NCI-H1105 treated with DMSO at 0.1 percent for 48 hours (cell line): Measurements from ENCODE around the gene SYT17.
A peak's percentile ranks its signal among the peaks of the same experiment; 100 is the strongest.
"Not testable (repeated sequence)": the region's sequence is repeated elsewhere in the genome, so short reads cannot be mapped to it uniquely, and the experiment has no call there.

Experiments used
- DNase-seq: peaks from one replicate; lab custom pipeline; 2025; lab: John Stamatoyannopoulos, UW

SYT17 gene

GRCh38 chr16:19173649-19174383 is 5.8 kb downstream of the SYT17 start:
- DNase-seq = no peak

- DNase-seq = no peak
These were observed 6.4 kb downstream of the SYT17 start for GRCh38 chr16:19174478-19174877.

DNA sequence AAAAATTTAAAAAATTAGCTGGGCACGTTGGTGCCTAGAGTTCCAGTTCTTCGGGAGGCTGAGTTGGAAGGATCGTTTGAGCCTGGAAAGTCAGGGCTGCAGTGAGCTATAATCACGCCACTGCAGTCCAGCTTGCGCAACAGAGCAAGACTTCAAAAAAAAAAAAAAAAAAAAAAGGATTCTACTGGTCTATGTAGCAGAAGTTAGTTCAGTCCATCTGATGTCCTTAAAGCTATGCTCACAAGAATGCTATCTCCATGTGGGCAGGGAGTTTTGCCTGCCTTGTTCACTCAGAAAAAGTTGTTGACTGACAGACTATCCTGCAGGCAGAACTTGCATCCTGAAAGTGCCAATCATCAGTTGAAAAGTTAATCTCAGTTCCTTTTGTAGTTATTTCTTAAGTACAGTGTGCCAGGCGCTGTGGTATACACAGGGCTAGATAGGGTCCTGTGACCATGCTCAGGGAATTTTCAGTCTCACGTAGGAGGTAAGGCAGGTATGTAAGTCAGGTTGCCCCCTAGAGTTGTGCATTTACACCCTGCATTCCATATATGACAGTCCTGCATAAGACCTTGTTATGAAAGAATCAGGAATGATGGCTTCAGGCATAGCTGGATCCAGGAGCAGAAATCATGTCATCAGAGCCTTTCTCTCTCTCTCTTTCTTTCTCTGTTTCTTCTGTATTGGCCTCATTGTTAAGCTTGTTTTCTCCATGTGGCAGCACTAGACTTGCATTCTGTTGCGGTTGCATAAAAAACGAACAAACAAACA is 7.6 kb downstream of the SYT17 start:
- no peak for DNase-seq

GRCh38 chr16:19177111-19177739 is 9.2 kb downstream of the SYT17 start:
- DNase-seq = no peak

GRCh38 chr16:19179546-19180490 is 11.8 kb downstream of the SYT17 start:
- DNase-seq = no peak

- no peak for DNase-seq
These were observed 12.7 kb downstream of the SYT17 start for GRCh38 chr16:19180741-19181140.

- no peak for DNase-seq
These were observed 14.4 kb downstream of the SYT17 start for GRCh38 chr16:19182481-19182880.

DNA sequence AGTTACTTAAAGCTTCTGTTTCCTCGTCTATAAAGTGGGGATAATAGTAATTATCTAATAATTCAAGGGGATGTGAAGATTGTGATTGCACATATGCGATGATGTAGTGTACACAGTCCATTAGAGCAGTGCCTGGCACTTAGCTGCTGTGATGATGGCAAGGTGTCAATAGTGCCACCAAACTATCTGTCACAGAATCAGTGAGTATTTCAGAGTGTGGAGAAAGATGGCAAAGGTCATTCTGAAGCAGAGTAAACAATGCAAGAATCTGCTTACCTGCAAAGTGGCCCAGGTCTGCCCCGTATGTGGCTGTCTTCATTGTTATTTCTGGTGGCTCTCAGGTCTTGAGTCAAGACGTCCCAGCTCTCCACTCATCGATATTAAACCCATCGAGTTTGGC is 15.1 kb downstream of the SYT17 start:
- no peak for DNase-seq

DNA sequence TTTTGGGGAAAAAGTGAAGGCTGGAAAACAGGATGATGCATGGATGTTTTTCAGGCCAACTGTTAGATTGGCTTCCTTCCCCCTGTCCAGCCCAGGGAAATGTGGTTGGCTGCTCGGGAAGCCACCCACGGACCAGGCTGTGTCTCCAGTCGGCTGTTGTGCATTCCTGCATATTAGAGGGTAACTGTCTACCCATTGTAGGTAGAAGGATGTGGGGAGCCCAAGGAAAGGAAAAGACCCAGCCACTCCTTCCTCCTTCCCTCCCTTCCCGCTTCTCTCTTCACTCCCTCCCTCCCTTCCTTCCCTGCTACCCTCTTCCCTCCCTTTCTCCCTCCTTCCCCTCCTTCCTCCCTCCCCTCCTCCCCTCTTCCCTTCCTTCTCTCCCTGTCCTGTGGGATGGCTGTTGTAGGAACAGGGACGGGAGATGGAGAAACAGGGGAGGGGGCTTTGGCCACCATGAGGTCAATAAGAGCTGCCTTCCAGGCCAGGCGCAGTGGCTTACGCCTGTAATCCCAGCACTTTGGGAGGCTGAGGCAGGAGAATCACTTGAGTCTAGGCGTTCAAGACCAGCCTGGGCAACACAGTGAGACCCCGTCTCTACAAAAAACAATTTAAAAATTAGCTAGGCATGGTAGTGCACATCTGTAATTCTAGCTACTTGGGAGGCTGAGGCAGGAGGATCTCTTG is 16.9 kb downstream of the SYT17 start:
- no peak for DNase-seq

DNA sequence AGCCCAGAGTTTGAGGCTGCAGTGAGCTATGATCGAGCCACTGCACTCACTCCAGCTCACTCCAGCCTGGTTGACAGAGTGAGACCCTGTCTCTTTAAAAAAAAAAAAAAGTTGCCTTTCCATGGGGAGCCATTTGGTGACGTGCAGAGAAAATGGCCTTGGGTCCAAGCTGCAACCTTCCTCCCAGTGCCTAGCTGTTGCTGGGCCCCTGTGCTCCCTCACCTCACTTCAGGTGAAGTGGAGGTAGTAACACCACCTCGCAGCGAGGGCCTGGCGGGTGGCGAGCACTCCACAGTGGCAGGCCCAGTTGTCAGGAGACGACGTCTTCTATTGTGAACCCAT is 17.4 kb downstream of the SYT17 start:
- DNase-seq = peak; percentile 45

GRCh38 chr16:19186408-19186807 is 18.4 kb downstream of the SYT17 start:
- DNase-seq = no peak

DNA sequence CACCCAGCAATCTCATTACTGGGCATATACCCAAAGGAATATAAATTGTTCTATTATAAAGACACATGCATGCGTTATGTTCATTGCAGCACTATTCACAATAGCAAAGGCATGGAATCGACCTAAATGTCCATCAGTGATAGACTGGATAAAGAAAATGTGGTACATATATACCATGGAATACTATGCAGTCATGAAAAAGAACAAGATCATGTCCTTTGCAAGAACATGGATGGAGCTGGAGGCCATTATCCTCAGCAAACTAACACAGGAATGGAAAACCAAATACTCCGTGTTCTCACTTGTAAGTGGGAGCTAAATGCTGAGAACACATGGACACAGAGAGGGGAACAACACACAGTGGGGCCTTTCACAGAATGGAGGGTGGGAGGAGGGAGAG is 19.9 kb downstream of the SYT17 start:
- DNase-seq = not testable (repeated sequence)

DNA sequence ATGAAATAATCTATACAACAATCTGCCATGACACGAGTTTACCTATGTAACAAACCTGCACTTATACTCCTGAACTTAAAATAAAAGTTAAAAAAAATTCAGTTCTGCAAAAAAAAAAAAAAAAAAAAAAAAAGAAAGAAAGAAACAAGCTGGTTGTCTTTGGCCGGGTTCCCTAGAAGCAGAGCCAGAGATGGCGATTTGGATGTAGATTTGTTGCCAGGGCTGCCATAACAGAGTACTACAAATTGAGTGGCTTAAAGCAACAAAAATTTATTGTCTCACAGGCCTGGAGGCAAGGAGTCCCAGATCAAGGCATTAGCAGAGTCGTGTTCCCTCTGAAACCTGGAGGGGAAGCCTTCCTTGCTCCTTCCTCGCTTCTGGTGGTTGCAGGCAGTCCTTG is 20.4 kb downstream of the SYT17 start:
- no peak for DNase-seq

DNA sequence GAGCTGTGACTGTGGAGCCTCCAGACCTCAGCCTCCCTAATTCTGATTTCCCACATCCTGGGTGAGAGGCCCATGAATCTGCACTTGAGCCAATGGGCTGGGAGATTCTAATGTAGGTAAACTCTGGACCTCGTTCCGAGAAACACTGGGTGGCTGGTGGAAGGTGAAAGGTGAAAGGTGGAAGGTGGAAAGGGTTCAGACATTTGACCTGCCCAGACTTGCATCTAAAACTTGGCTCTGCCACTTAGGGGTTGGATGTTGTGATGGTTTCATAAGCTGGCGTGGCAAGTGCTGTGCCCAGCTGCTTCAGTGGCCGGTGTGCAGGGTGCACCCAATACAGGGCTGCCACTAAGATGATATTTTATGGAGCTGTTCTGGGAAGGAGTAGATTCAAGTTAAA is 24.8 kb downstream of the SYT17 start:
- no peak for DNase-seq

DNA sequence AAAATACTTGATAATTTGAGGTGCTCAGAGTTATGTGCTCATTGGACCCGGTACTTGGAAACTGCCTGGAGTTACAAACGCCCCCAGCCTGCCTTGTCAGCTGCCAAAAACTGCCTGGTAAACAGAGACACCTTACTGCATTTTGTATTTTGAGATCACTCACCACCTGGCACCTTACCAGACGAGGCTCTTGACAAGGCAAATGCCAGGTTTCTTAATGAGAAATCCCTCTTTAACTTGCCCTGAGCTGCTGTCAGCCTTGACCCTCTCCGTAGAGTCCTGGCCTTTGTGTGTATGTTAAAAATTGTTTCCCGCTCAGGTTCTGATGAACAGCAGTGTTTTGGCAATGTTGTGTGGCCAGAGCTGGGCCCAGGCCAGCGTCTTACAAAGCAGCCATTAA is 28.8 kb downstream of the SYT17 start:
- DNase-seq = peak; percentile 81

- no peak for DNase-seq
These were observed 35.4 kb downstream of the SYT17 start for GRCh38 chr16:19203374-19203966.

GRCh38 chr16:19210280-19210924 is 42.4 kb downstream of the SYT17 start:
- DNase-seq = no peak

- DNase-seq = no peak
These were observed 42.9 kb downstream of the SYT17 start for GRCh38 chr16:19210968-19211367.

DNA sequence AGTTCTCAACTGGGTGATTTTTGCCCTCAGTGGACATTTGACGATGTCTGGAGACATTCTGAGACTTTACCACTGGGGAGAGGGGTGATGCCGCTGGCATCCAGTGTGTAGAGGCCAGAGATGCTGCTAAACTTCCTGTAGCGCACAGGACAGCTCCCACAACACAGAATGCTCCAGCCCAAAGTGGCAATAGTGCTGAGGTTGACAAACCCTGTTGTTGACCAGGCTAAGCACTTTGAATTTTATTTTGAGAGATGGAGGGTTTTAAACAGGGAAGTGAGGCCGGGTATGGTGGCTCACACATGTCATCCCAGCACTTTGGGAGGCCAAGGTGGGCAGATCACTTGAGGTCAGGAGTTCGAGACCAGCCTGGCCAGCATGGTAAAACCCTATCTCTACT is 44.0 kb downstream of the SYT17 start:
- no peak for DNase-seq

- no peak for DNase-seq
These were observed 45.8 kb downstream of the SYT17 start for GRCh38 chr16:19213885-19214284.

DNA sequence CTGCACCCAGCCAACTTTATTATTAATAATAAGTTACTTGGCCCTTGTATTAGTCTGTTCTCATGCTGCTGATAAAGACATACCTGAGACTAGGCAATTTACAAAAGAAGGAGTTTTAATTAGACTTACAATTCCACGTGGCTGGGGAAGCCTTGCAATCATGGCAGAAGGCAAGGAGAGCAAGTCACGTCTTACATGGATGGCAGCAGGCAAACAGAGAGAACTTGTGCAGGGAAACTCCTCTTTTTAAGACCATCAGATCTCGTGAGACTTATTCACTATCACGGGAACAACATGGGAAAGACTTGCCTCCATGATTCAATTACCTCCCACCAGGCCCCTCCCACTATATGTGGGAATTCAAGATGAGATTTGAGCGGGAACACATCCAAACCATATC is 47.7 kb downstream of the SYT17 start:
- DNase-seq = no peak
